ENCODE measurements around the gene PDAP1. TPM values are rescaled to one million over a fixed set of nuclear protein-coding genes. Genes with fewer than 3 reads are reported as not detected.
A peak's percentile ranks its signal among the peaks of the same experiment; 100 is the strongest.

Gene PDAP1
- total RNA-seq, 2 experiments from 2014 or later, result 35.0 to 38.0 TPM

DNA sequence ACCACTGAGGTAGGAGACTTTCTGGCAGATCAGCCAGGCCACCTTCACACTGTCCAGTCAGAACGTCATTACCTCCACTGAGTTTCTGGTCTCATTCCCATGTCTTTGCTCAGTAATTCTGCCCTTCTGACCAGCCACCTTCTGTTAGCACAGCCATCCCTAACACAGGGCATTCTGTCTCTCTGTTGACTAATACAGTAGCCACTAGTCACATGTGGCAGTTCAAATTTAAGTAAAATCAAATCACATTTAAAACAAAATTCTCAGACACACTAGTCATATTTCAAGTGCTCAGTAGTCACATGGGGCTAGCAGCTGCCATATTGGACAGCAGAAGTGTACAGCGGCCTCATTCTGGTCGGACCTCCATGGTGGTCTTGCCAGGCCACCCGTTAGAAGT is 37.7 kb upstream of the PDAP1 start:
- intact Hi-C loops (cut with DNase I, micrococcal nuclease), result no loop called here
- no peak overlapping the region for H3K4me3 Mint-ChIP-seq
- peaks cover 71% of the 10 kb centered on the region for H3K36me3 Mint-ChIP-seq (ENCODE audit: low read depth)
- Histone ChIP-seq H3K9me3 (ENCODE audit: control insufficient read depth in 1 of 2, insufficient read depth in 1 of 2, low read length in 2 of 2) (no peaks in the 10 kb centered on the region), H3K4me3 (ENCODE audit: low read length) (no peak overlapping the region), H3K27me3 (ENCODE audit: control insufficient read depth in 1 of 2, insufficient read depth in 2 of 2, low read length in 2 of 2) (no peaks in the 10 kb centered on the region), H3K27ac (ENCODE audit: low read depth in 1 of 2, low read length in 2 of 2) (no peak overlapping the region), H3K4me1 (ENCODE audit: insufficient read depth, low read length) (no peaks in the 10 kb centered on the region), H3K36me3 (ENCODE audit: insufficient read depth, low read length) (peaks cover 60% of the 10 kb centered on the region)
- DNase-seq (no peak), ATAC-seq (ENCODE audit: poor library complexity) (no peak)
- peaks cover 5% of the 10 kb centered on the region for H3K4me1 Mint-ChIP-seq (ENCODE audit: low read depth)
- TF ChIP-seq, protein P1, sequence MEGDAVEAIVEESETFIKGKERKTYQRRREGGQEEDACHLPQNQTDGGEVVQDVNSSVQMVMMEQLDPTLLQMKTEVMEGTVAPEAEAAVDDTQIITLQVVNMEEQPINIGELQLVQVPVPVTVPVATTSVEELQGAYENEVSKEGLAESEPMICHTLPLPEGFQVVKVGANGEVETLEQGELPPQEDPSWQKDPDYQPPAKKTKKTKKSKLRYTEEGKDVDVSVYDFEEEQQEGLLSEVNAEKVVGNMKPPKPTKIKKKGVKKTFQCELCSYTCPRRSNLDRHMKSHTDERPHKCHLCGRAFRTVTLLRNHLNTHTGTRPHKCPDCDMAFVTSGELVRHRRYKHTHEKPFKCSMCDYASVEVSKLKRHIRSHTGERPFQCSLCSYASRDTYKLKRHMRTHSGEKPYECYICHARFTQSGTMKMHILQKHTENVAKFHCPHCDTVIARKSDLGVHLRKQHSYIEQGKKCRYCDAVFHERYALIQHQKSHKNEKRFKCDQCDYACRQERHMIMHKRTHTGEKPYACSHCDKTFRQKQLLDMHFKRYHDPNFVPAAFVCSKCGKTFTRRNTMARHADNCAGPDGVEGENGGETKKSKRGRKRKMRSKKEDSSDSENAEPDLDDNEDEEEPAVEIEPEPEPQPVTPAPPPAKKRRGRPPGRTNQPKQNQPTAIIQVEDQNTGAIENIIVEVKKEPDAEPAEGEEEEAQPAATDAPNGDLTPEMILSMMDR (IDR thresholded peaks at IDR 0.05), result no peak
- no peak overlapping the region for H3K27ac Mint-ChIP-seq
- ChIA-PET POLR2A (interaction anchor here (0.6 kb wide), 1 partner anchor 750 kb away, joined by 3 read pairs; no protein-coding TSS in a partner anchor), CTCF (interaction anchor here (0.6 kb wide), 1 partner anchor 1698 kb away, joined by 3 read pairs; no protein-coding TSS in a partner anchor)
- no peaks in the 10 kb centered on the region for H3K9me3 Mint-ChIP-seq
- no peaks in the 10 kb centered on the region for H3K27me3 Mint-ChIP-seq

DNA sequence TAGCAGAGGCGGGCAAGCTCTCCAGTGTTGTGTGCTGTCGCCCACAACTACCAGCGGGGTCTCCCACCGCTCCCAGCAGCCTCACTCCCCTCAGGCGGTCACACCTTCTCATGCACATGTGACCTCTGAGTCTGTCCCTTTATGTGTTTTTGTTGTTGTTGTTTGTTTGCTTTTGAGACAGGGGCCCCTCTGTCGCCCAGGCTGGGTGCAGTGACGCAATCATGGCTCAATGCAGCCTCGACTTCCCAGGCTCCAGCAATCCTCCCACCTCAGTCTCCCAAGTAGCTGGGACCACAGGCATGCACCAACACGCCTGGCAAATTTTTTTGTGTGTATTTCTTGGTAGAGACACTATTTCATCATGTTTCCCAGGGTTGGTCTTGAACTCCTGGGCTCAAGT is 31.8 kb upstream of the PDAP1 start:
- H3K27ac ChIP-seq (ENCODE audit: low read depth in 1 of 2, low read length in 2 of 2), result no peak overlapping the region
- H3K36me3 ChIP-seq (ENCODE audit: insufficient read depth, low read length), result peaks cover 20% of the 10 kb centered on the region
- POLR2A ChIA-PET, result interaction anchor here (2.8 kb wide), 1 partner anchor 32 kb away, joined by 22 read pairs; the partner anchor contains the start of genes BUD31 and PDAP1
- H3K4me3 Mint-ChIP-seq, result peak overlapping the region; percentile 99
- no peaks in the 10 kb centered on the region for H3K27me3 Mint-ChIP-seq
- ATAC-seq (ENCODE audit: poor library complexity), result no peak
- H3K36me3 Mint-ChIP-seq (ENCODE audit: low read depth), result peaks cover 32% of the 10 kb centered on the region
- peaks cover 30% of the 10 kb centered on the region for H3K4me1 ChIP-seq (ENCODE audit: insufficient read depth, low read length)
- H3K27ac Mint-ChIP-seq, result peak overlapping the region; percentile 83
- no peak overlapping the region for H3K4me3 ChIP-seq (ENCODE audit: low read length)
- H3K9me3 ChIP-seq (ENCODE audit: control insufficient read depth in 1 of 2, insufficient read depth in 1 of 2, low read length in 2 of 2), result no peaks in the 10 kb centered on the region
- H3K4me1 Mint-ChIP-seq (ENCODE audit: low read depth), result peaks cover 31% of the 10 kb centered on the region
- intact Hi-C loops (cut with DNase I, micrococcal nuclease), result no loop called here
- TF ChIP-seq, protein P1 (IDR thresholded peaks at IDR 0.05), result no peak
- no peaks in the 10 kb centered on the region for H3K9me3 Mint-ChIP-seq
- no peak for DNase-seq
- H3K27me3 ChIP-seq (ENCODE audit: control insufficient read depth in 1 of 2, insufficient read depth in 2 of 2, low read length in 2 of 2), result no peaks in the 10 kb centered on the region
- CTCF ChIA-PET, result no interaction called here

DNA sequence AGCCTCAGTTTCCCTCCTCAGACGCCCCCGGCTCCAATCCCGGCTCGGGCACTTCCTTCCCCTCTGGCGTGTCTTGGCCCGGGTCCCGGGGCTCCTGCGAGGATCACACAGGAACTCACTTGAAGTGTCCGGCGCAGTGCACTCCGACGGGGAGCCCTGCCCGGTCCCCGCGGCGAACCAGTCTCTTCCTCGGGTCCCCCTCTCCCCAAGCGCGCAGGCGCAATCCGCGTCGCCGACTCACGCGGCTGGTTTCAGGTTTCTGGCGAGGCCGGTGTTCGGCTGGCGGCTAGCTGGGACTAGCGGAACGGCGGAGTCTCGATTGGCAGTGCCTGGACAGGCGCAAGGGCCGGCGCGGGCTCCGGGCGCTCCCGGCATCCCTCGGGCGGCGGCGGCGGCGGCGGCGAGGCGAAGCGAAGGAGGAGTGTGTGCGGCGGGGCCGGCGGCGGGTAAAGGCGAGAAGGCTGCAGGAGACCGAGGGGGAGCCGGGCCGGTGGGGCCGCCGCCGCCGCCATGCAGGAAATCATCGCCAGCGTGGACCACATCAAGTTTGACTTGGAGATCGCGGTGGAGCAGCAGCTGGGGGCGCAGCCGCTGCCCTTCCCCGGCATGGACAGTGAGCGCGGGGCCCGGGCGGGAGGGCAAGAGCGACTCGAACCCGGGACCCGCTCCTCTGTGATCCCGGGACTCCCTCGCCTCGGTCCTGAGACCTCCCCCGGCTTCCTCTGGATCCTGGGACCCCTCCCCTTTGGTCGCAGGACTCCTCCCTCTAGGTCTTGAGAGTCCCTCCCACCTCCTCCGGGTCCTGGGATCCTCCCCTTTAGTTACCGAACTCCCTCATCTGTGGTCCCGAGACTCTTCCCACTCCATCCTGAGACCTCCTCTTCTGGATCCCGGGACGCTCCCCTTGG is 30.4 kb upstream of the PDAP1 start, which contains the start of the genes CPSF4 and PTCD1:
Gene CPSF4 (plus strand): TSS at position 371 of the 908 bp plus-strand sequence. CDS start 140 bp downstream, at position 511.
Gene PTCD1 (minus strand): TSS at position 226 of the 908 bp plus-strand sequence. CDS start 3,556 bp downstream, outside the sequence.
- peak; percentile 75 for ATAC-seq (ENCODE audit: poor library complexity)
- Mint-ChIP-seq H3K9me3 (no peaks in the 10 kb centered on the region), H3K36me3 (ENCODE audit: low read depth) (peaks cover 23% of the 10 kb centered on the region), H3K27ac (peak within 1 kb of the TSS; percentile 83), H3K4me1 (ENCODE audit: low read depth) (peaks cover 31% of the 10 kb centered on the region), H3K27me3 (no peaks in the 10 kb centered on the region), H3K4me3 (peak within 1 kb of the TSS; percentile 99)
- Histone ChIP-seq H3K27ac (ENCODE audit: low read depth in 1 of 2, low read length in 2 of 2) (peak within 1 kb of the TSS; percentile 69 to 80), H3K4me1 (ENCODE audit: insufficient read depth, low read length) (peaks cover 30% of the 10 kb centered on the region), H3K36me3 (ENCODE audit: insufficient read depth, low read length) (peaks cover 15% of the 10 kb centered on the region), H3K9me3 (ENCODE audit: control insufficient read depth in 1 of 2, insufficient read depth in 1 of 2, low read length in 2 of 2) (no peaks in the 10 kb centered on the region), H3K4me3 (ENCODE audit: low read length) (peak within 1 kb of the TSS; percentile 78), H3K27me3 (ENCODE audit: control insufficient read depth in 1 of 2, insufficient read depth in 2 of 2, low read length in 2 of 2) (no peaks in the 10 kb centered on the region)
- ChIA-PET POLR2A (interaction anchor here (0.6 to 2.8 kb wide), 8 partner anchors 10 to 1174 kb away, joined by 3 to 22 read pairs (median 4); partner anchors contain the start of genes BUD31, MOSPD3, PDAP1 and ZKSCAN5), CTCF (no interaction called here)
- TF ChIP-seq, protein P1 (IDR thresholded peaks at IDR 0.05), result no peak
- peak; percentile 76 to 95 (median 86) for DNase-seq
- intact Hi-C loops (cut with DNase I, micrococcal nuclease), result loop anchor here (1.0 to 10.0 kb wide), 5 partner anchors 22 to 546 kb away; no protein-coding TSS in a partner anchor
